Sigmoid colon (tissue), 7 donors: ENCODE measurements around the gene TMPRSS4. TPM values are rescaled to one million over a fixed set of nuclear protein-coding genes. Genes with fewer than 3 reads are reported as not detected.

Experiments
- DNase-seq: peaks from one replicate; pipeline ENCODE4 v3.0.0-alpha.2; 2019
- H3K27ac ChIP-seq, 4 donors: fragments of 200-600 bp; sonication (generic); one replicate each; pipeline ENCODE4 v1.5.1; 2016 to 2019; ENCODE audit warnings: mild to moderate bottlenecking in 1 of 4
- H3K27me3 ChIP-seq, 3 donors: fragments of 200-600 bp; sonication (generic); one replicate each; pipeline ENCODE4 v1.5.1; 2019; ENCODE audit warnings: mild to moderate bottlenecking in 1 of 3
- H3K36me3 ChIP-seq, 4 donors: fragments of 200-600 bp; sonication (generic); one replicate each; pipeline ENCODE4 v1.5.1; 2016 to 2019
- H3K4me1 ChIP-seq, 4 donors: fragments of 200-600 bp; sonication (generic); one replicate each; pipeline ENCODE4 v1.5.1; 2017 to 2019
- H3K4me3 ChIP-seq, 4 donors: fragments of 200-600 bp; sonication (generic); one replicate each; pipeline ENCODE4 v1.5.1; 2017 to 2019; ENCODE audit warnings: mild to moderate bottlenecking in 2 of 4, moderate library complexity in 1 of 4
- H3K9me3 ChIP-seq, 4 donors: fragments of 200-600 bp in 3 of 4; sonication (generic) in 3 of 4; one replicate each; pipeline versions ENCODE4 v1.5.1 to v1.6.1; 2013 to 2019
- EP300 ChIP-seq, 4 donors: sonication (generic); formaldehyde crosslinking; IDR thresholded peaks; one replicate each; pipeline ENCODE4 v1.6.1; 2017; ENCODE audit warnings: antibody characterized with exemption in 4 of 4
- POLR2A ChIP-seq, 2 donors: fragments of 450-650 bp; IDR thresholded peaks; one replicate each; pipeline ENCODE4 v1.6.1; 2016; ENCODE audit warnings: antibody characterized with exemption in 2 of 2, mild to moderate bottlenecking in 2 of 2, moderate library complexity in 2 of 2
- POLR2AphosphoS5 ChIP-seq, 4 donors: sonication (generic); formaldehyde crosslinking; IDR thresholded peaks; one replicate each; pipeline ENCODE4 v1.6.1; 2017; ENCODE audit warnings: antibody characterized with exemption in 4 of 4
- WGBS, 2 donors: extraction: QIAGEN DNeasy Blood & Tissue Kit; methylation state at CpG; one replicate each; pipeline ENCODE4 v1.1.7; 2013; 5-methylcytosine and 5-hydroxymethylcytosine counted together
- intact Hi-C: fragments of 100-400 bp; cut with DNase I; formaldehyde crosslinking; loops from one replicate; pipeline ENCODE4 v1.15.1; 2023
- polyA plus RNA-seq, 3 donors: library from polyadenylated mRNA; stranded (reverse); fragments of 200-250 nt; gene quantifications; one replicate each; pipeline ENCODE4 v1.2.3, GENCODE V29; 2013
- total RNA-seq, 4 donors: library from RNA; depleted of rRNA; stranded (reverse); fragments of >200 nt; gene quantifications; one replicate each; pipeline ENCODE4 v1.1.0, GENCODE V29; 2016
- TF ChIP-seq, protein P1 (sequence below), 4 experiments: fragments of 450-650 bp in 3 of 4; fragments of 200-600 bp in 1 of 4; IDR thresholded peaks; one replicate each; pipeline ENCODE4 v1.5.1; 2016 to 2019; ENCODE audit warnings: antibody characterized with exemption in 4 of 4, mild to moderate bottlenecking in 3 of 4, moderate library complexity in 2 of 4
- donor health status: healthy with polysubstance abuse.
- donor health status: Bipolar disorder and iron deficiency.
- donor health status: healthy.

Gene TMPRSS4
- total and polyA plus RNA-seq, 7 donors: 1.4 to 134 (median 84.6) TPM; not detected in 3

DNA sequence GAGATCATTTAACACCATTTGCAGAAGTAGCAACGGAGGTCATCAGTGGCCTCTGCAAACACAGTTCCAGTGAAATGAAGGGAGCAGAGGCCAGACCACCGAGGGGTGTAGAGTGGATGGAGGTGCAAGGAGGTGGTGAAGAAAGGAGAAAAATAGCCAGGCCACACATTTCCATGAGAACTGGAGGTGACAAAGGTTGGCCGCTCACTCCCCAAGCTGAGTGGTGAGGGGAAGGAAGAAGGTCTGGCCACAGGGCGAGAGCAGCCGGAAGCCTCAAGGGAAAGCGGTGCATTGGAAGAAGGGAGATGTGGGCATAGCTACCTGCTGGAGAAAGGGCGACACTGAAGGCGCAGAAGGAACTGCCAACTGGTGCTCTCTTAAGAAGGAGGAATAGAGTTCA, 20.1 kb upstream of the TMPRSS4 start:
- DNase-seq: peak; percentile 44
- H3K27ac ChIP-seq: no peak overlapping the region
- no peaks in the 10 kb centered on the region for H3K4me1 ChIP-seq
- no peak overlapping the region for H3K4me3 ChIP-seq
- 66 to 90% methylated on average over 8 of the region's 8 CpGs for WGBS, 2 donors
- intact Hi-C loops: no loop called here
- no peaks in the 10 kb centered on the region for H3K9me3 ChIP-seq
- no peaks in the 10 kb centered on the region for H3K27me3 ChIP-seq
- no peaks in the 10 kb centered on the region for H3K36me3 ChIP-seq
- TF ChIP-seq POLR2AphosphoS5 (IDR thresholded peaks at IDR 0.05) (no peak), EP300 (IDR thresholded peaks at IDR 0.05) (no peak), POLR2A (IDR thresholded peaks at IDR 0.05) (no peak)
- TF ChIP-seq, protein P1, sequence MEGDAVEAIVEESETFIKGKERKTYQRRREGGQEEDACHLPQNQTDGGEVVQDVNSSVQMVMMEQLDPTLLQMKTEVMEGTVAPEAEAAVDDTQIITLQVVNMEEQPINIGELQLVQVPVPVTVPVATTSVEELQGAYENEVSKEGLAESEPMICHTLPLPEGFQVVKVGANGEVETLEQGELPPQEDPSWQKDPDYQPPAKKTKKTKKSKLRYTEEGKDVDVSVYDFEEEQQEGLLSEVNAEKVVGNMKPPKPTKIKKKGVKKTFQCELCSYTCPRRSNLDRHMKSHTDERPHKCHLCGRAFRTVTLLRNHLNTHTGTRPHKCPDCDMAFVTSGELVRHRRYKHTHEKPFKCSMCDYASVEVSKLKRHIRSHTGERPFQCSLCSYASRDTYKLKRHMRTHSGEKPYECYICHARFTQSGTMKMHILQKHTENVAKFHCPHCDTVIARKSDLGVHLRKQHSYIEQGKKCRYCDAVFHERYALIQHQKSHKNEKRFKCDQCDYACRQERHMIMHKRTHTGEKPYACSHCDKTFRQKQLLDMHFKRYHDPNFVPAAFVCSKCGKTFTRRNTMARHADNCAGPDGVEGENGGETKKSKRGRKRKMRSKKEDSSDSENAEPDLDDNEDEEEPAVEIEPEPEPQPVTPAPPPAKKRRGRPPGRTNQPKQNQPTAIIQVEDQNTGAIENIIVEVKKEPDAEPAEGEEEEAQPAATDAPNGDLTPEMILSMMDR (IDR thresholded peaks at IDR 0.05): no peak

DNA sequence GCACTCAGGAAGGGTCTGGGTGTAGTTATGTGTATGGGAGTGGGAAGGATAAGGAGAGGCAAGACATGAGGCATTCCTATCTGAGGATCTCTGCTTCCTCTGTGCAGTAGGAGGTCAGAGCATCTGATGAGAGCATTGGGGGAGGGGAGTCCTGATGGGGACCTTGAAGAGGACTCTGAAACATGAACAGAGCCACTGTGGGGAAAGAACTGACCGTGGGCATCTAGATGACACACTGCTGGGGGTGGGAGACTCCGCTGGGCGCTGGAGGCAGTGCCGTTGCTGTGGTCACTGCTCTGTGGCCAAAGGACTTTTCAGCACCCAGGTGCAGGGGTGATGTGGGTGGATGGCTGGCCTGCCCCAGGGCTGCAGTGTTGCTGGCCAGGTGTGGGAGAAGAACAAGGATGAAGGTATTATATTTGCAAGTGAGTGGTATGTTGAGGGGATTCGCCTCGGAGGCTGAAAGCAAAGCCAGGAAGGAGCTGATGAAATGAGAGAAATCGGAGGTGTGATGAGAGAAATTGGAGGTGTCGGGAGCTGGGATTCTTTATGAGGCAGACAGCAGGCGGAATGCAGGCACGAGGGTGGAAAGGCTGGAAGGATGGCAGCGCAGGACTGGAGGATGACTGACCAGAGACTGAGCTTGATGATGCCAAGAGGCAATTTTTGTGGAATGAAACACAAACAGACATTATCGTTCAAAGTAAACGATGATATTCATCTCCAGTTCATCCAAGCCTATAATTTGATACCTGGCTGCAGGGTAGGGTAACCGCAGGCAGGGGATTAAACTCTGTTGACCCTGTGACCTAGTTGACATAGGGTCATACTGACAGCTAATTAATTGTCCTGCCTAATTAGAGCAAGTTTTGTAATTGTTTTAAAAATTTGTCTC, 19.4 kb upstream of the TMPRSS4 start:
- Histone ChIP-seq H3K4me1 (no peaks in the 10 kb centered on the region), H3K4me3 (no peak overlapping the region), H3K27me3 (no peaks in the 10 kb centered on the region), H3K9me3 (no peaks in the 10 kb centered on the region), H3K27ac (no peak overlapping the region), H3K36me3 (no peaks in the 10 kb centered on the region)
- intact Hi-C loops: no loop called here
- DNase-seq: peak; percentile 24
- TF ChIP-seq POLR2A (IDR thresholded peaks at IDR 0.05): no peak
- WGBS, 2 donors: 78 to 83% methylated on average over 14 of the region's 14 CpGs

DNA sequence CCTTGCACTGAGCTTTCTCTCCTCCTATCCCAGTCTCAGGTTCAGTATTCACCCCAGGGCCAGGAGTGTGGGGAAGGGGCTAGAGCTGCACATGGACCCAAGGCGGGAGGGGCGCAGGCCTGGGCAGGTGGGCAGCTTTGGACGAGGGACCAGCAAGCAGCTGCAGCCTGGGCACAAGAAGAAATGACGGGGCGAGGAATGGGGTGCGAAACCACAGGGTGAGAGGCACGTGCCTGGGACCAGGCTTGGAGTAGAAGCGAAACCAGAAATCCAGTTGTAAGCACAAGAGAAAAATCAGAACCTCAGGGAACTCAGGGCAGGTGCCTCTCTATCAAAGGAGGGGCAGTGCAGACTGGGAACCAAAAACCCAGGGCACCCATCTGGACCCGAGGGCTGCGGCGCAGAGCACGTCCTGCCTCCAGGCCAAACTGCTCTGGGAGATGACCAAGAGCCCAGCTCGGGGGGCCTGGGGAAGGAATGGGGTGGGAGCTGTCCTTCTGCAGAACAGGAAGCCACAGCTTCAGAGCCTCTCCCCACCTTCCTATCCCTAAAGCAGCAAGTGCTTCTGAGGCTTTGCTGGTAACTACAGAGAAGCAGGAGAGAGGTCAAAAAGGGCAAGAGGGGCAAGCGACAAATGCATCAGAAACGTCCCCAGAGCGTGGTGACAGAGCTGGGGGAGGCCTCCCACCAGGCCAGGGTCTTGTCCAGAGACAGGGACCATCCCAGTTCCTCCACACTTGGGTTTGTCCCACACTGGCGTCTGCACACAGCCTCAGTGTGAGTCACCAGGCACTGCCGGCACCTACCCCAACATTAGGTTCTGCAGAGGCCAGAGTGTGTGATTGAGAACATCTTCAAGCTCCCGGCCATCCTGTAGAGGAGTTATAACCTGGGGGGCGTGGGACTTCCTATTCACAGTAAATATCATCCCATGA, 18.3 kb upstream of the TMPRSS4 start:
- Histone ChIP-seq H3K4me3 (no peak overlapping the region), H3K27ac (no peak overlapping the region), H3K9me3 (no peaks in the 10 kb centered on the region), H3K36me3 (no peaks in the 10 kb centered on the region), H3K27me3 (no peaks in the 10 kb centered on the region), H3K4me1 (no peaks in the 10 kb centered on the region)
- TF ChIP-seq EP300 (IDR thresholded peaks at IDR 0.05) (no peak), POLR2A (IDR thresholded peaks at IDR 0.05) (no peak), POLR2AphosphoS5 (IDR thresholded peaks at IDR 0.05) (no peak)
- TF ChIP-seq, protein P1 (IDR thresholded peaks at IDR 0.05): no peak
- 81 to 82% methylated on average over 20 of the region's 20 CpGs for WGBS, 2 donors
- DNase-seq: peak; percentile 42
- intact Hi-C loops: no loop called here

DNA sequence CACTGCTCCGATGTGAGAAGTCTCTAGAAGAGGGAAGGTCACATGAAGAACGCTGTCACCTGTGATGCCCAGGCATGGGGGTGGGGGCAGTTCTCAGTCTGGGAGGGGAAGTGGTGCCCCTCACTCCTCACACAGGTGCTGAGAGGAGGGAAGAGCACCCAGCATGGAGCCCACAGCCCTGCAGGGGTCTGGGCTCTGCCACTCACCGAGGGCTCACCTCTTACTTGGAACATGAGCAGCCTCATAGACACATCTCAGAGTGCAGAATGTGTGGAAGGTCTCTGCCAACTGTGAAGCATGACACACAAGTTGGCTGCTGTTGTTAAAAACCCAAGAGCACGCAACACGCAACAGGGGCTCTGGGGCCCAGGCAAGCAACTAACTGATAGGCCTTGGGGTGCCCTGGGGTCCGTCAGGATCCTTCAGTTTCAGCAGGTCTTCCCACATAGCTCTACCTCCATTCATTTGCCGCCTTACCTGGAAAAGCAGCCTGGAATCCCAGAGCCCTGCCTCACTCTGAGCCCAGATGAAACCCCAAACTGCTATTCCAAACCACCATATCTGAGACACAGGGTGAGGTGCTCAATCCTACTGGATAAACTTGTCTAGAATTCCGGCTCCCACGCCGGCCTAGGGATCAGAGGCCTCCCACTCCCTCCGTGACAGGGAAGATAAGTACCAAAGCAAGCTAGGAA, 17.5 kb upstream of the TMPRSS4 start:
- Histone ChIP-seq H3K4me1 (no peaks in the 10 kb centered on the region), H3K9me3 (no peaks in the 10 kb centered on the region), H3K36me3 (no peaks in the 10 kb centered on the region), H3K27me3 (no peaks in the 10 kb centered on the region), H3K4me3 (no peak overlapping the region), H3K27ac (no peak overlapping the region)
- intact Hi-C loops: no loop called here
- DNase-seq: peak; percentile 46
- WGBS, 2 donors: 91 to 93% methylated on average over 11 of the region's 11 CpGs
- TF ChIP-seq POLR2A (IDR thresholded peaks at IDR 0.05): no peak

DNA sequence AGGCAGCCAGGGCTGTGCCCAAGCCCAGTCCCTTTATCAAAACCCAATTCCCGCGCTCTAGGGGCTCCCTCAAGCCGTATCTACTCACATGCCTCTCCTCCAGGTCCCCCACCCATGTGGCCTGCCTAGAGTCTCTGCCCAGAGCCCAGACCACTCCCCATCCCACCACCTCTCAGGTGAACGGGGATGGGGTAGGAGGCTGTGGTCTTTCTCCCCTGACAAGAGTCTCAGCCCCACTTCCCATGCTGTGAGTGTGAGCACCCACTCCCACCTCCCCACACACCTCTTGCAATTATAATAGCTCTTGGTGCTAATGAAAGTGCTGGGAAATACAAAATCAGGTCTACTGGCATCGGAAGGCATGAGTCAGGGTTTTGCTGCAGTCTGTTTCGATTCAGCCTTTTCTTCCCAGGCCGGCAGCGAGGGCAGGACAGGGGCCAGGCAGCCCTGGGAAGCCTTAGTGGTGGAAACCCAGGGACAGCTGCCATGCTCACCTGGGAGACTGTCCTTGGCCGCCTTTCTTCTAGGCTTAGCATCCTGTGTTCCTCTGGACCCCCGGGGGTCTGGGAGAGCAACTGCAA, 16.7 kb upstream of the TMPRSS4 start:
- no peaks in the 10 kb centered on the region for H3K9me3 ChIP-seq
- intact Hi-C loops: no loop called here
- H3K27ac ChIP-seq: no peak overlapping the region
- TF ChIP-seq EP300 (IDR thresholded peaks at IDR 0.05): no peak
- TF ChIP-seq POLR2A (IDR thresholded peaks at IDR 0.05): no peak
- no peaks in the 10 kb centered on the region for H3K27me3 ChIP-seq
- WGBS, 2 donors: 93 to 94% methylated on average over 10 of the region's 10 CpGs
- H3K4me1 ChIP-seq: no peaks in the 10 kb centered on the region
- H3K4me3 ChIP-seq: no peak overlapping the region
- peak; percentile 54 for DNase-seq
- H3K36me3 ChIP-seq: no peaks in the 10 kb centered on the region
